Ectodermal cell (in vitro differentiated cells): Measurements from ENCODE around the gene BMI1.

Source experiments
- H3K27ac ChIP-seq: 2 replicates; pipeline ENCODE4 v1.7.0; 2013; ENCODE audit warnings: mild to moderate bottlenecking, low read depth, low read length; ENCODE audit not compliant: insufficient read depth, poor library complexity, severe bottlenecking
- H3K27me3 ChIP-seq: 2 replicates; pipeline ENCODE4 v1.7.0; 2013; ENCODE audit warnings: mild to moderate bottlenecking, low read length; ENCODE audit not compliant: insufficient read depth, control insufficient read depth, poor library complexity, severe bottlenecking
- H3K36me3 ChIP-seq: one replicate; pipeline ENCODE4 v1.7.0; 2013; ENCODE audit warnings: low read length; ENCODE audit not compliant: control insufficient read depth, insufficient read depth
- H3K4me1 ChIP-seq: one replicate; pipeline ENCODE4 v1.7.0; 2013; ENCODE audit warnings: low read length; ENCODE audit not compliant: control insufficient read depth, insufficient read depth
- H3K4me3 ChIP-seq: 2 replicates; pipeline ENCODE4 v1.7.0; 2013; ENCODE audit warnings: low read depth, low read length, control low read depth; ENCODE audit not compliant: insufficient read depth
- H3K9me3 ChIP-seq: 2 replicates; pipeline ENCODE4 v1.7.0; 2013; ENCODE audit warnings: mild to moderate bottlenecking, low read length, moderate library complexity; ENCODE audit not compliant: control insufficient read depth
- WGBS, 2 experiments: methylation state at CpG; one replicate each; pipeline ENCODE4 v1.1.7; 2013; ENCODE audit warnings: missing lambda C conversion rate in 2 of 2; 5-methylcytosine and 5-hydroxymethylcytosine counted together

BMI1 gene

DNA sequence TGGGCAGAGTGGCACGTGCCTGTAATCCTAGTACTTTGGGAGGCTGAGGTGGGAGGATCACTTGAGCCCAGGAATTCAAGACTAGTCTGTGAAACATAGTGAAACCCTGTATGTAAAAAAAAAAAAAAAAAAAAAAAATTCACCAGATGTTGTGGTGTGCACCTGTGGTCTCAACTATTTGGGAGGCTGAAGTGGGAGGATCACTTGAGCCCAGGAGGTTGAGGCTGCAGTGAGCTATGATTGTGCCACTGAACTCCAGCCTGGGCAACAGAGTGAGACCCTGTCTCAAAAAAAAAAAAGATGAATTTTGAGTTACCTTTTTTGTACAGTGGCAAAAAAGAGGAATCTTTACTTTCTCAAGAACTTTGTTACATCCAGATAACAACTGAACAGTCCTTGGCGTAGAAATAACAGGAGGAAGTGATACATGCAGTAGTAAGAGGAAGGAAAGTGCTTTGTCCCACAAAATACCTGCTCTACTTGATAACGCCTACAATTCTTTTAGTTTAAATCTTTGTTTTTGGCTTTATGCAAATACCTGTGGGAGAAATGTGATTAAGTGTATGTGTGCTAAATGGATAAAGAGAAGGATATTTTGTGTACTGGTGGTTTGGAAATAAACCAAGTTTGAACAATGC lies 53.7 kb downstream of the BMI1 start:
- 97 to 100% methylated on average over 3 of the region's 3 CpGs for WGBS, 2 experiments
- H3K4me1 ChIP-seq, result peaks cover 5% of the 10 kb centered on the region
- H3K36me3 ChIP-seq, result no peaks in the 10 kb centered on the region
- H3K4me3 ChIP-seq, result no peak overlapping the region
- no peak overlapping the region for H3K27ac ChIP-seq
- H3K27me3 ChIP-seq, result no peaks in the 10 kb centered on the region
- no peaks in the 10 kb centered on the region for H3K9me3 ChIP-seq

DNA sequence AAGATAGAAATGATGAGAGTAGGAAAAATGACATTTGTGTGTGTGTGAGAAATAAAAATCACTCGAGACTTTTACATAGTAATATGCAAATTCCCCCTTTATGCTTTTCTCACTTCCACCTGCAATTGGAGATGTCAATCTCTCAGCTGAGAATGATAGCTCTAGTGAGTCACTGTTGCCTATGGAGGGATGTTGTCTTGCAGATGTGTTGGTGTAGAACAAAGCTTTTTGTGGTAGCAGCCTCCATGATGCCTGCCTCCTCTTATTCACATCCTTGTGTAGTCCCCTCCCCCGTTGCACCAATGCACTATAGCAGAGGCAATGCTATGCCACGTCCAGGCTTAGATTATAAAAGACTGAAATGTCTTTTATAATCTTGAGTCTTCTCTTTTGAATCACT lies 58.2 kb downstream of the BMI1 start:
- H3K4me3 ChIP-seq, result no peak overlapping the region
- H3K27me3 ChIP-seq, result no peaks in the 10 kb centered on the region
- 62 to 69% methylated on average over 2 of the region's 3 CpGs for WGBS, 2 experiments
- H3K9me3 ChIP-seq, result no peaks in the 10 kb centered on the region
- peaks cover 5% of the 10 kb centered on the region for H3K4me1 ChIP-seq
- H3K36me3 ChIP-seq, result no peaks in the 10 kb centered on the region
- no peak overlapping the region for H3K27ac ChIP-seq
